ENCODE results near the gene IFT52.

DNA sequence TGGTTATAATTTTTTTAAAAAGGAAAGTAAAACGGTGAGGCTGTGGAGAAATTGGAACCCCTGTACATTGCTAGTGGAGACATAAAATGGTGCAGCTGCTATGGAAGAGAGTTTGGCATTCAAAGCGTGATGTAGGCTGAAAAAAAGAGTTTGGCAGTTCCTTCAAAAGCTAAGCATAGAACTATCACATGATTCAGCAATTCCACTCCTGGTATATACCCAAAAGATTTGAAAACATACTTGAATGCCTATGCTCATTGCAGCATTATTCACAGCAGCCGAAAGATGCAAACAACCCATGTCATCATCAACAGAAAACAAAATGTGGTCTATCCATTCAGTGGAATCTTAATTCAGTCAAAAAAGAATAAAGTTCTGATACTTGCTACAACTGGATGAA, 36.4 kb upstream of the IFT52 start:
- TF ChIP-seq POLR2A (IDR thresholded peaks at IDR 0.05; ENCODE audit: low read depth, low read length) = no peak
- no peak for TF ChIP-seq POLR2AphosphoS5 (IDR thresholded peaks at IDR 0.05; ENCODE audit: low read depth, low read length)

All from GM12892 (cell line).